Upper lobe of left lung (tissue), 4 donors: ENCODE results near the gene EPOP.

ENCODE experiments used
- CTCF ChIP-seq, 6 experiments: fragments of 450-650 bp in 4 of 6; fragments of 200-600 bp in 2 of 6; sonication (generic) in 2 of 6; IDR thresholded peaks; one replicate each; pipeline ENCODE4 v1.5.1; 2016 to 2019; ENCODE audit warnings: antibody characterized with exemption in 6 of 6
- POLR2A ChIP-seq, 4 donors: fragments of 450-650 bp; IDR thresholded peaks; one replicate each; pipeline ENCODE4 v1.5.1; 2016 to 2017; ENCODE audit warnings: antibody characterized with exemption in 4 of 4, mild to moderate bottlenecking in 2 of 4

- TF ChIP-seq CTCF (IDR thresholded peaks at IDR 0.05) (no peak), POLR2A (IDR thresholded peaks at IDR 0.05) (no peak)
Observed at GRCh38 chr17:38720941-38721340, 46.2 kb upstream of the EPOP start.
